Neutrophil (primary cell): ENCODE results near the gene MMAB.

ENCODE experiments used
- H3K27ac ChIP-seq: fragments of 200-600 bp; sonication (generic); 2 replicates; pipeline ENCODE4 v1.5.1; 2016; ENCODE audit warnings: mild to moderate bottlenecking, moderate library complexity
- H3K27me3 ChIP-seq: fragments of 200-600 bp; sonication (generic); 2 replicates; pipeline ENCODE4 v1.6.0; 2016; ENCODE audit warnings: mild to moderate bottlenecking
- H3K36me3 ChIP-seq: fragments of 200-600 bp; sonication (generic); 2 replicates; pipeline ENCODE4 v1.5.1; 2017
- H3K4me1 ChIP-seq, 2 experiments: fragments of 200-600 bp in 1 of 2; sonication (generic) in 1 of 2; 1 replicate in 1 of 2; 2 replicates in 1 of 2; pipeline versions ENCODE4 v1.5.1 to v1.6.1; 2013 to 2016; ENCODE audit warnings: low read depth in 1 of 2, low read length in 1 of 2, mild to moderate bottlenecking in 1 of 2, moderate library complexity in 1 of 2; ENCODE audit not compliant: control insufficient read depth in 1 of 2, insufficient read depth in 1 of 2
- H3K4me3 ChIP-seq, 2 experiments: fragments of 200-600 bp in 1 of 2; sonication (generic) in 1 of 2; 1 replicate in 1 of 2; 2 replicates in 1 of 2; pipeline ENCODE4 v1.5.1; 2013 to 2016; ENCODE audit warnings: low read depth in 1 of 2, low read length in 1 of 2, mild to moderate bottlenecking in 1 of 2, moderate library complexity in 1 of 2
- H3K9me3 ChIP-seq: fragments of 200-600 bp; sonication (generic); 2 replicates; pipeline ENCODE4 v1.5.1; 2016
- CTCF ChIP-seq: fragments of 200-600 bp; sonication (generic); IDR thresholded peaks from 2 replicates; pipeline ENCODE4 v1.5.1; 2016; ENCODE audit warnings: antibody characterized with exemption

The MMAB gene

GRCh38 chr12:109571773-109572505, 1.4 kb downstream of the MMAB start:
- H3K4me1 ChIP-seq, result peaks cover 18 to 20% of the 10 kb centered on the region in 2 experiments
- no peaks in the 10 kb centered on the region for H3K9me3 ChIP-seq
- H3K27ac ChIP-seq, result no peak overlapping the region
- peaks cover 5% of the 10 kb centered on the region for H3K36me3 ChIP-seq
- no peak for TF ChIP-seq CTCF
- no peaks in the 10 kb centered on the region for H3K27me3 ChIP-seq
- no peak overlapping the region for H3K4me3 ChIP-seq

- Histone ChIP-seq H3K36me3 (no peaks in the 10 kb centered on the region), H3K4me3 (no peak overlapping the region), H3K27me3 (no peaks in the 10 kb centered on the region), H3K4me1 (peaks cover 6 to 7% of the 10 kb centered on the region in 2 experiments), H3K27ac (no peak overlapping the region), H3K9me3 (no peaks in the 10 kb centered on the region)
- no peak for TF ChIP-seq CTCF
Measured at GRCh38 chr12:109568486-109568885, 4.8 kb downstream of the MMAB start.

GRCh38 chr12:109567967-109568366, 5.3 kb downstream of the MMAB start:
- H3K4me1 ChIP-seq, result peaks cover 4 to 5% of the 10 kb centered on the region in 2 experiments
- no peaks in the 10 kb centered on the region for H3K9me3 ChIP-seq
- TF ChIP-seq CTCF, result no peak
- no peaks in the 10 kb centered on the region for H3K27me3 ChIP-seq
- no peak overlapping the region for H3K27ac ChIP-seq
- H3K4me3 ChIP-seq, result no peak overlapping the region
- H3K36me3 ChIP-seq, result no peaks in the 10 kb centered on the region

GRCh38 chr12:109567296-109567695, 6.0 kb downstream of the MMAB start:
- H3K27ac ChIP-seq, result no peak overlapping the region
- TF ChIP-seq CTCF, result no peak
- no peaks in the 10 kb centered on the region for H3K9me3 ChIP-seq
- H3K4me1 ChIP-seq, result no peaks in the 10 kb centered on the region
- no peaks in the 10 kb centered on the region for H3K27me3 ChIP-seq
- no peak overlapping the region for H3K4me3 ChIP-seq
- no peaks in the 10 kb centered on the region for H3K36me3 ChIP-seq

- H3K4me3 ChIP-seq, result no peak overlapping the region
- no peak overlapping the region for H3K27ac ChIP-seq
- TF ChIP-seq CTCF, result no peak
- no peaks in the 10 kb centered on the region for H3K27me3 ChIP-seq
- no peaks in the 10 kb centered on the region for H3K9me3 ChIP-seq
- no peaks in the 10 kb centered on the region for H3K36me3 ChIP-seq
- H3K4me1 ChIP-seq, result no peaks in the 10 kb centered on the region
Measured at GRCh38 chr12:109566424-109566823, 6.9 kb downstream of the MMAB start.
